ENCODE data around the gene PPP1R12B.

DNA sequence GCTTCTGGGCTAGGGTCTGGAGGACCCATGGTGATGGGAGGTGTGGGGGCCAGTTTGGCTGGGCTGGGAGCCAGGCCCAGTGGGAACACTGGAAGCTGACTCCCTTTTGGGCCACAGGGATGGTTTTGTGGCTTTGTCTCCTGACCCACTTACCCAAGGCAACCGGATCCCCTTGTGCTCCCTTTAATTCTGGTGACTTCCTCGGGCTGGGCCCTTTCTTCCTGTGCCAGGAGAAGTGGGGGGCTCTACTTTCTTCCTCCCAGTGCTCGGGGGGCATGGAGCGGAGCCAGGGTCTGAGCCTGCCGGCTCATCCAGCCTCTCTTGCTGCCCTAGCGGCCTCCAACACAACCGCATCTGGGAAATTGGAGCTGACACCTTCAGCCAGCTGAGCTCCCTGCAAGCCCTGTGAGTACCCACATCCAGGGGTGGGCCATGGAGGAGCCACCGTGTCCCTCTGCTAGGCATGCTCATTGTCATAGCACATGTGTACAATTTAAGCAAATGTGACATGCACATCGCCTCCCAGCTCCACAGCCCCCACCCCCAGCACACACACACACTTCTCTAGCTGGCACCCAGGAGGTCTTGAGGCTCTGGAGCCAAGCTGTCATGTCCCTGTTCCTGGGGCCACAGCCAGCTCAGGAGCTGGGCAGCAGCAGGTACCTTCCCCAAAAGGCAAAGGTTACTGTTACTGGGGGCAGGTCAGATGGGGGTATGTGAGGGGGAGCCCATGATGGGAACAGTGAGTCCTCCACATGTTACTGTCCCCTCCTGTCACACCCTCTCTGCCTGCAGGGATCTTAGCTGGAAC, 41.8 kb upstream of the PPP1R12B start:
- TF ChIP-seq, protein P1, sequence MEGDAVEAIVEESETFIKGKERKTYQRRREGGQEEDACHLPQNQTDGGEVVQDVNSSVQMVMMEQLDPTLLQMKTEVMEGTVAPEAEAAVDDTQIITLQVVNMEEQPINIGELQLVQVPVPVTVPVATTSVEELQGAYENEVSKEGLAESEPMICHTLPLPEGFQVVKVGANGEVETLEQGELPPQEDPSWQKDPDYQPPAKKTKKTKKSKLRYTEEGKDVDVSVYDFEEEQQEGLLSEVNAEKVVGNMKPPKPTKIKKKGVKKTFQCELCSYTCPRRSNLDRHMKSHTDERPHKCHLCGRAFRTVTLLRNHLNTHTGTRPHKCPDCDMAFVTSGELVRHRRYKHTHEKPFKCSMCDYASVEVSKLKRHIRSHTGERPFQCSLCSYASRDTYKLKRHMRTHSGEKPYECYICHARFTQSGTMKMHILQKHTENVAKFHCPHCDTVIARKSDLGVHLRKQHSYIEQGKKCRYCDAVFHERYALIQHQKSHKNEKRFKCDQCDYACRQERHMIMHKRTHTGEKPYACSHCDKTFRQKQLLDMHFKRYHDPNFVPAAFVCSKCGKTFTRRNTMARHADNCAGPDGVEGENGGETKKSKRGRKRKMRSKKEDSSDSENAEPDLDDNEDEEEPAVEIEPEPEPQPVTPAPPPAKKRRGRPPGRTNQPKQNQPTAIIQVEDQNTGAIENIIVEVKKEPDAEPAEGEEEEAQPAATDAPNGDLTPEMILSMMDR (IDR thresholded peaks at IDR 0.05; ENCODE audit: low read depth, low read length, poor library complexity, severe bottlenecking) = no peak
- no peak for TF ChIP-seq EZH2phosphoT487 (IDR thresholded peaks at IDR 0.05; ENCODE audit: borderline replicate concordance, low read length)
